Measurements from ENCODE around the gene CDPF1. TPM values are rescaled to one million over a fixed set of nuclear protein-coding genes. Genes with fewer than 3 reads are reported as not detected.
"Not testable (repeated sequence)": the region's sequence is repeated elsewhere in the genome, so short reads cannot be mapped to it uniquely, and the experiment has no call there.

The CDPF1 gene
- total and polyA plus RNA-seq, 2 donors (not counting 1 experiment from before 2014, with no cell fraction given): 9.8 to 15.4 TPM

- ATAC-seq (ENCODE audit: low read depth): no peak
- Histone ChIP-seq H3K4me3 (ENCODE audit: control extremely low read depth in 1 of 5, extremely low read depth in 1 of 5, insufficient read depth in 1 of 5, low read depth in 2 of 5, low read length in 4 of 5) (no peak overlapping the region), H3K36me3 (replicated peaks in 1 of 2; ENCODE audit: control extremely low read depth in 1 of 2, control insufficient read depth in 1 of 2, extremely low read depth in 1 of 2, insufficient read depth in 2 of 2, low read length in 1 of 2) (peaks cover 2 to 11% of the 10 kb centered on the region in 2 experiments), H3K79me2 (ENCODE audit: control insufficient read depth, insufficient read depth, low read length) (no peaks in the 10 kb centered on the region), H3K27me3 (replicated peaks in 1 of 4; ENCODE audit: control extremely low read depth in 1 of 4, control insufficient read depth in 3 of 4, insufficient read depth in 4 of 4, low read length in 3 of 4) (no peaks in the 10 kb centered on the region), H3K4me2 (replicated peaks; ENCODE audit: low read depth, low read length, poor library complexity, severe bottlenecking) (no peak overlapping the region), H2AFZ (ENCODE audit: insufficient read depth, low read depth, low read length, poor library complexity, severe bottlenecking) (no peak overlapping the region), H3K9me3 (ENCODE audit: control extremely low read depth in 1 of 3, control insufficient read depth in 2 of 3, insufficient read depth in 1 of 3, low read length in 2 of 3) (peaks cover 0 to 8% (median 0%) of the 10 kb centered on the region in 3 donors), H4K20me1 (ENCODE audit: control insufficient read depth, insufficient read depth, low read length, poor library complexity, severe bottlenecking) (no peaks in the 10 kb centered on the region), H3K9ac (ENCODE audit: low read length) (no peak overlapping the region), H3K4me1 (ENCODE audit: control insufficient read depth in 2 of 2, insufficient read depth in 2 of 2, low read length in 2 of 2) (no peaks in the 10 kb centered on the region), H3K27ac (ENCODE audit: low read length in 2 of 2) (no peak overlapping the region)
- Mint-ChIP-seq H3K9me3 (ENCODE audit: insufficient read depth) (peaks cover 5% of the 10 kb centered on the region), H3K27me3 (no peaks in the 10 kb centered on the region), H3K4me1 (no peaks in the 10 kb centered on the region), H3K27ac (no peak overlapping the region), H3K4me3 (no peak overlapping the region)
- intact Hi-C loops (cut with micrococcal nuclease): no loop called here
- WGBS (ENCODE audit: insufficient coverage): 98% methylated on average over 14 of the region's 17 CpGs
- ChIA-PET CTCF (no interaction called here), POLR2A (no interaction called here)
- no peak for DNase-seq
- TF ChIP-seq EZH2 (IDR thresholded peaks at IDR 0.05; ENCODE audit: borderline replicate concordance, insufficient read depth, low read depth, low read length, poor library complexity, severe bottlenecking): no peak
- no peak for TF ChIP-seq CTCF (IDR thresholded peaks at IDR 0.05)
Observed at GRCh38 chr22:46201059-46201757, 48.9 kb downstream of the CDPF1 start.

- H3K27me3 ChIP-seq (replicated peaks in 1 of 4; ENCODE audit: control extremely low read depth in 1 of 4, control insufficient read depth in 3 of 4, insufficient read depth in 4 of 4, low read length in 3 of 4); H3K79me2 ChIP-seq (ENCODE audit: control insufficient read depth, insufficient read depth, low read length); H3K9me3 ChIP-seq (ENCODE audit: control extremely low read depth in 1 of 3, control insufficient read depth in 2 of 3, insufficient read depth in 1 of 3, low read length in 2 of 3); H4K20me1 ChIP-seq (ENCODE audit: control insufficient read depth, insufficient read depth, low read length, poor library complexity, severe bottlenecking); intact Hi-C loops (cut with micrococcal nuclease); H3K27me3 Mint-ChIP-seq; H3K9me3 Mint-ChIP-seq (ENCODE audit: insufficient read depth); ATAC-seq (ENCODE audit: low read depth); H3K4me1 ChIP-seq (ENCODE audit: control insufficient read depth in 2 of 2, insufficient read depth in 2 of 2, low read length in 2 of 2); H3K9ac ChIP-seq (ENCODE audit: low read length); H3K4me1 Mint-ChIP-seq; H3K27ac ChIP-seq (ENCODE audit: low read length in 2 of 2); H3K4me3 Mint-ChIP-seq; DNase-seq; CTCF ChIA-PET; H3K27ac Mint-ChIP-seq; H3K4me3 ChIP-seq (ENCODE audit: control extremely low read depth in 1 of 5, extremely low read depth in 1 of 5, insufficient read depth in 1 of 5, low read depth in 2 of 5, low read length in 4 of 5); H3K4me2 ChIP-seq (replicated peaks; ENCODE audit: low read depth, low read length, poor library complexity, severe bottlenecking); H2AFZ ChIP-seq (ENCODE audit: insufficient read depth, low read depth, low read length, poor library complexity, severe bottlenecking): not testable (repeated sequence)
- POLR2A ChIA-PET: interaction anchor here (0.6 kb wide), 1 partner anchor 51 kb away, joined by 4 read pairs; the partner anchor contains the start of gene CDPF1
- H3K36me3 ChIP-seq (replicated peaks in 1 of 2; ENCODE audit: control extremely low read depth in 1 of 2, control insufficient read depth in 1 of 2, extremely low read depth in 1 of 2, insufficient read depth in 2 of 2, low read length in 1 of 2): peaks cover 2 to 11% of the 10 kb centered on the region in 2 experiments
- 98% methylated on average over 14 of the region's 18 CpGs for WGBS (ENCODE audit: insufficient coverage)
Observed at GRCh38 chr22:46198806-46199205, 51.3 kb downstream of the CDPF1 start.
